SHP77 (cell line): Measurements from ENCODE around the gene PAM.
"Not testable (repeated sequence)": the region's sequence is repeated elsewhere in the genome, so short reads cannot be mapped to it uniquely, and the experiment has no call there.

Experiments used
- DNase-seq, 2 experiments: peaks; one replicate each; lab custom pipeline; 2025; lab: John Stamatoyannopoulos, UW

Gene PAM

DNA sequence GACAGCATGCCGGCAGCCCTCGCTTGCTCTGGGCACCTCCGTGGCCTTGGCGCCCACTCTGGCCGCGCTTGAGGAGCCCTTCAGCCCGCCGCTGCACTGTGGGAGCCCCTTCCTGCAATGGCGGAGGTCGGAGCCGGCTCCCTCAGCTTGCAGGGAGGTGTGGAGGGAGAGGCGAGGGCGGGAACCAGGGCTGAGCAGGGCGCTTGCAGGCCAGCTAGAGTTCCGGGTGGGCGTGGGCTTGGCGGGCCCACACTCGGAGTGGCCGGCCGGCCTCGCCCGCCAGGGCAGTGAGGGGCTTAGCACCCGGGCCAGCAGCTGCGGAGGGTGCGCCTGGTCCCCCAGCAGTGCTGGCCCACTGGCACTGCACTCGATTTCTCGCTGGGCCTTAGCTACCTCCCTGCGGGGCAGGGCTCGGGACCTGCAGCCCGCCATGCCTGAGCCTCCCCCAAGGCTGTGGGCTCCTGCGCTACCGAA lies 3.2 kb upstream of the PAM start:
- DNase-seq, result not testable (repeated sequence)

DNA sequence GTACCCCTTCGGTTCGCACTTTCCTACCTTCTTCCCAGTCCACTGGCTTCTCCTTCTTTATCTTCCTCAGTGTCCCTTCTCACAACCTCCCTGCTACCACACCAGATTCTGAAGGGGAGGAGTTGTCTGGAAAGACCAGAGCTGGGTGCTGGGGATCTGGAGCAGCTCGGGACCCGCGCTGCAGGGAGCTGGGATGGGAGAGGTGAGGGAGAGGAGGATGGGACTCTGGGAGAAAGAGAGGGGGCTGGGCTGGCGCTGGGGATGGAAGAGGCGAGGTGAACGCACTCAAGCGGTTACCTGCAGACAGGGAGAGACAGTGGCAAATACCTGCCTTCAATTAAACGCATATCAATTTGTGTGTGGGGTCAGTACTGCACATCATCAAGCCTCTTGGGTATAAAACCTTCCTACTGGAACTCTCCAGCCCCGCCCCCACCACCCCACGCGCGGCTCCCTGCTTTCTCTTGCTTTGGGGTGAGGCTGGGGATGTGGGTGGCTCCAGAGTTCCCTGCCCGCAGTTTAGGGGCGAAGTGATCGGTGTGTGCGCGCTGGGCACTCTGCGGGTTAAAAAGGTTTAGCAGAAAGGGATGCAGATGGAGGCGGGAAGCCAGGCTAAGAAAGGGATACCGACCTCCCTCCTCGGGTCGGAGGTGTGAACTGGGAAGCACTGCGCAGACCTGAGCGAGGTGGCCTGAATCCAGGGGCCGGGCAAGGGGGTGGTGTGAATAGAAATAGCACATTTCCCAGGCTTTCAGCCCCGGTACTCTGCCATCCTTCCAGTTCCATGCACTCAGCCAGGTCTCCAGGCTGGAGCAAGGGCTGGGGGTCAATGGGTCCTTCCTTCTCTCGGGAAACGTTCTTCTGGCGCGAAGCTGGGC lies 977 bp upstream of the PAM start:
- peak in 1 of 2 experiments; percentile 35 for DNase-seq

DNA sequence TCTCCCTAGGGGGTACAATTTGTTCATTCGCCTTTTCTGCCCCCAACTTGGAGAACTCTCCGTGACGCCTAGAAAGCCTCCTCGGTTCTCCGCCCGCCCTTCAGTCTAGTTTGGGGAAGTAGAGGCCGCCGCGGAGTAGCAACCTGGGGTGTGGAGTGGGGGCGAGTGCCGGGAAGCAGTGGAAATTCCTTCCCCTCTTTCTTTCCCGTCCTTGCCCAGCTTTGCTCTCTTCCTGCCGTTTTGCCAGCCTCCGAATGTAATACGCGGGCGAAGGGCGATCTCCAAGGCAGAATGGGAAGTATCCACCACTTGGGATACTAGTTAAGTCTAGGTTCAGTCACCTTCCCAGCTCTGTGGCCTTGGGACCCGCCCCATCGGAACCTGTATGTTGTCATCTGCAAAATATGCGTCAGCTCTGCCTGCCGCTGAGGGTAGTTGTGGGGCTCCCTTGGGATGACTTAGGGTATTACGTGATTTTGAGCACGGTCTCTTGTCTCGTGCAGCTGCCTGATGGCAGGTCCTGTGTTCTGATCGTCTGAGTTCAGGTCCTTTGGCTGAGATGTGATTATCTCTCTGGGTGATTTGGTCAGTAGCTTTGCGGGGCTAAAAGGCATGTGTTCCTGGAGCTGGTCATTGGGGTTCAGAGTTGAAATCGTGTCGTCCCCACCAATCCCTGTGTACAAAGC lies 724 bp downstream of the PAM start:
- peak; percentile 50 to 68 for DNase-seq

DNA sequence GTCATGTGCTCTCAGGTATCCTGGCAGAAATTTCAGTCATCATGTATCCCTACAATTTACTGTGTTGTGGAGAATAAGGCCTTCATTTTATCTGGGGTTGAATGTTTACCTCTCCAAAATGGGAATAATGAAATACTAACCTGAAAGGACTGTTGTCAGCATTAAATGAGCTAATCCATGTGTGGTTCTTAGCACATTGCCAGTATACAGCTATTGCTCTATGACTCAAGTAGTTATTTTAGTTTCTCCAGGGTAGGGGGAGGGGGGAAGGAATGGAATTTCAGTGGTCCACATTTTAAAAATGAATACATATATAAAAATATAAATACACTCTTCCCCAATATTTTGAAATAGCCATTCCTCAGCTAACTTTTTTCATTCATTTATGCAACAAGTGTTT lies 3.5 kb downstream of the PAM start:
- DNase-seq, result no peak

DNA sequence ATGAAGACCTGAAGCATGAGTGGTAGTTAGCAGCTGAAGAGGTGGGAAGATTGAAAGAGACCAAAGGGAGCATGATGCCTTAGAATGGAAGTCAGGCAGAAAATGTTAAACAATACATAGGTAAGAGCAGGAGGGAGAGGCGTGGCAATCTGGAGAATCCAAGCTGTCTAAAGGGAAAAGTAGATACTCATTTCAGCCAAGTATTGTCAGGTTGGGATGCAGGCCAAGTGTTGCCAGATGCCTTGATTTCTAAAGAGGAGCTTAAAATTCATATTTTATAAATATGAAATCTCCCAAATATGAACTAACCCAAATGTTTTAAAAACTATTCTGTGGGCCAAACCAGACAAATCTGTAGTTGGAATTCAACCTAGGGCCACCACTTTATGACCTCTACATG lies 4.2 kb downstream of the PAM start:
- DNase-seq, result no peak

DNA sequence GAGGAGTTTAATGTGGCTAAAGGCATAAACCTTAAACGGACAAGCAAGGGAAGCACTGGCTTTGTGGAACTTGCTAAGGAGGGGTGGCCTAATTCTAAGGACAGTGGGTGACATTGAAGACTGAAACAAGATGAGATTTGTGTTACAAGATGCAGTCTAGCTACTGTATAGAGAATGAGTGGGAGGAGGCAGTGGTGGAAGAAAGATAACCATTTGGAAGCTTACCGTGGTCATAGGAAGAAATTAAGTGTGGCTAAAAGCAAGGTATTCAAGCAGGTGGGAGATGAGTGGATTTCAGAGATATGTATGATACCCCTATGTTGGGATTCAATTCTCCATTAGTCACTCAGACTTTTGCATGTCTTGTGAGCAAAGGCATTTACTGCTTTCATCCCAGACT lies 4.6 kb downstream of the PAM start:
- DNase-seq, result no peak

DNA sequence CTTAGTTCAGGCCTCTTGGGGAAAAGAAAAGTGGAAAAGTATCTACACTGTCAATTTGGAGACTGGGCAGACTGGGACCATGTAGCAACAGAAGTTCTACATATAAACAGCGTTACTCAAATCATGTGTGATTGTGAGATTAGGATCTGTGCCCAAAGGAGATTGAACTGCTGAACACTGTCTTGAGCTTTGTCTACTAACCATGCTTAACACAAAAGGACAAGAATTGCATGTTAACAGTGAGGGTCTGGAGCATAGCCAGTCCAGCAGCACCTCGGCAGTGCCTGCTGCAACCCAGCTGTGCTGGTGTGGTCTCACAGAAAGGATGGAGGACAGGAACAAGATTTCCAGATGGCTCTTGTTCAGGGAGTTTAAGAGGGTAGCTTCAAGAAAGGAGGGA lies 5.7 kb downstream of the PAM start:
- peak in 1 of 2 experiments; percentile 47 for DNase-seq

DNA sequence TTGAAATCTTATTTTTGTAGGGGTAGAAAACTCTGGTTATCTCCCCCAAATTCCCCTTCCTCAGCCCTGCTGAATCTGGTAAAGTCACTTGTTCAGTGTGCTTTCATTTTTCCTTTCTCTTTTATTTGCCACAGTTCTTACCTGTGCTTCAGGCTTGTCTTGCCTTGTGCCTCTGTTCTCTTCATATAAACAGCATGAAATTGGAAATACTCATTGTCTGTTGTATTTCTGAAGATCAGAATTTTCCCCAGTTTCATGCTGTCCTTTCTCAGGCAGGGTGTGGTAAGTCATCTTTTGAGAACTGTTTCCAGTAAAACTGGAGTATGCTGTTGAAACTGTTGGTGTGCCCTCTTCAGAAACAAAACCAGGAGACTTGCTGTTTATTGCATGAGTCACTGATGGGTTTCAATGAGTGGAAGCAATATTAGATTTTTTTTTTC lies 7.0 kb downstream of the PAM start:
- DNase-seq, result no peak

DNA sequence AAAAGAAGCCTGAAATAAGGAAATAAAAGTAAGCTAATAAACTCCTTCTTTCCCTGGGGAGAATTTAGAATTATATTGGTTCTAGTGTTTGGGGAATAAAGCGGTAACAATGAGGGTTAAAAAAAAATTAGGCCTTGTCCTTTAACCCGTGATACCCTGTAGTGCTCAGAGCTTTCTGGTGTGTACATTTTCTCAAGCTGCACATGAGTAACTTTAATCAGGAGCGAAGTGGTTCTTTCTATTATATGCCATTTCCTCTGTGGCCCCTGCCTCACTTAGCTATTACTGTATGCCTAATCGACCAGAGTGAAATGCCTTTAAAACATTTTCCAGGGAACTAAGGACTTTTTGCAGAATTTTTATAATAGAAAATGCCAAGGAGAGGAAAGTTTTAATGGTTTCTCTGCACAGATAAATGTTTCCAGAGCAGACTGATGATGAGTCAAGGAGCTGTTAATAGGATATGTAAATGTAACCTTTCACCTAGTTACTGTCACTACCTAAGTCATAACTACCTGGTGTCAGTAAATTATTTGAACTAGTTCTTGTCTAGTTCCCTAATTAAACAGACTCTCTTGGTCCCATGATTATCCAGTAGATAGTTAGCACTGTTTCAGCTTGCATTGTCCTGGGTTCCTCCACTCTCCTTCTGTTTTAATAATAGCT lies 7.6 kb downstream of the PAM start:
- no peak for DNase-seq

DNA sequence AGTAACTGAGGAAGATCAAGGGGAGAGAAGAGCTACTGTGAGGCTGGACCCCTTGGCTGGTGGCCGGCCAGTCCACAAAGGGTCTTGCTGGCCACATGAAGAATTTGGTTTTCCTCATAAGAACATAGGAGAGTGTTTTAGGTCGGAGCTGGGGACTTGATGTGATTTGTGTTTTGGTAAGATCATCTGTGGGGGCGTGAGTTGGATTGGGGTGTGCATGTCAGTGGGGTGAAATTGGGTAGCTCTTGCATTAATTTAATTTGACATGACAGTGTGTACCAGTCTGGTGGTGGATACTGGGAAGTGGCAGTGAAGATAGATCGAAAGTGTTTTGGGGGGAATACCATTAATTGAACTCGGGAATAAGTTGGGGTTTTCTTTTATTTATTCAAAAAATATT lies 8.6 kb downstream of the PAM start:
- DNase-seq, result no peak

DNA sequence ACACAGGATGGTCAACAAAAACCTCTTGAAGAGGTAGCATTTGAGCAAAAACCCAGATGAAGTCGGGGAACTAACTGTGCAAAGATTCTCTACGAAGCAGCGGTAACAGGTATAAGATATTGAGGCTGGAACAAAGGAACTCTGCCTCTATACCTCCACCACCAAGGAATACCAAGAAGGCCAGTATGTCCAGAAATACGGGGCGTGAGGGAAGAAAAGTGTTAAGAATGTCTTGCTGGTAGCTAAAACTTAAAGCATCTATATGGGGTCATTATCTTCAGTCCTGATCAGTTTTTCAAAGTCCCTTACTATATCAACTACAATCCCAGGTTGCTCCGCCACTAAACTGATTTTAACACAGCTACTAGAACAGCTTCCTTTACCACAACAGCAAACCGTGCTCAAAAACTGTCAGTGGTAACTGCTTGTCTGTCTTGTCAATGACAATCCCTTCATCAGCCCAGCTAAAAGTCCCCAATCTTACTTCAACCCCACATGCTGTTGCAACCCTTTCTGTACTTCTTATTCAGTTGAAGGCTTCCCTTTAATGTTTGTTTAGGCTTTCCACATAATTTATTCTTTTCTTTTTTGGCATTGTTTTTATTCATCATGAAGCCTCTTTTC lies 9.4 kb downstream of the PAM start:
- no peak for DNase-seq

DNA sequence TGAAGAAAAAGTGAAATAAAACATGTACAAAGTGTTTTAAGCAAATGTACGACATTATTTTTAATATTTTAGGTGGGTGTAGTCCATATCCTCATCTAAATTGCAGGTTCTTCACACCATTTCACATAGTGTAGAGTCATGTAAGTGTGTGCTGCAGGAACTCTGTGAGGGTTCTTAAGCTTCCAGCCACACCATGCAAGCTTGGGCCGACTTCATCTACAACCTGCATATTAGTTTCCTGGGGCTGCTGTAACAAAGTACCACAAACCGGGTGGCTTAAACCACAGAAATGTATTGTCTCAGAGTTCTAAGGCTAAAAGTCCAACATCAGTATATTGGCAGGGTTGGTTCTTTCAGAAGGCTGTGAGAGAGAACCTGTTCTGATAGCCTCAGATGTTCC lies 10.2 kb downstream of the PAM start:
- DNase-seq, result no peak

DNA sequence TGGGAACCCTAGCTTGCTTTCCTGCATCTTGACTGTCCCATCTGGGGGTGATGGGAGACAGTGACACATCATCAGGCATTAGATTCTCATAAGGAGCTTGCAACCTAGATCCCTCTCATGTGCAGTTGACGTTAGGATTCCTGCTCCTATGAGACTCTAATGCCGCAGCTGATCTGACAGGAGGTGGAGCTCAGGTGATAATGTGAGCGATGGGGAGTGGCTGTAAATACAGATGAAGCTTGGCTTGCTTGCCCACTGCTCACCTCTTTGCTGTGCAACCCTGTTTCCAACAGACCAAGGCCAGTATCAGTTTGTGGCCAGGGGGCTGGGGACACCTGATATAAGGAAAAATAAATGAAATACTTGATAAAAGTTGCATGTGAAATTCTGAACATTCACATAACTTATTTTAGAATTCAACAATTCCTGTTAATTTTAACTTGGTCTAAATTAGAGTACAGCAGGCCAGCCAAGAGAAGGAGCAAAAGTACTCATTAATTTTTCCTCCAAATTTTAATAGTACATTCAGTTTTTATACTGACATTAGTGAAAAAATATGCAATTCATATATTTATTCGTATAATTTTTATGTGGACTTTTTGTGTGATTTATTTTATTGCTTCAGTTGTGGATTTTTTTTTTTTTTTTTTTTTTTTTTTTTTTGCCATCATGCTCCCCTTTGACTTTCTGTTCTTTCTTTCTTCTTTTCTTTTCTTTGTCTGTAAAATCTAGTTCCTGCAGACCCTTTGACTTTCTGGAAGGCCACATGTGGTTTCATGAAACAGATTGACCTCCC lies 11.4 kb downstream of the PAM start:
- DNase-seq, result no peak

DNA sequence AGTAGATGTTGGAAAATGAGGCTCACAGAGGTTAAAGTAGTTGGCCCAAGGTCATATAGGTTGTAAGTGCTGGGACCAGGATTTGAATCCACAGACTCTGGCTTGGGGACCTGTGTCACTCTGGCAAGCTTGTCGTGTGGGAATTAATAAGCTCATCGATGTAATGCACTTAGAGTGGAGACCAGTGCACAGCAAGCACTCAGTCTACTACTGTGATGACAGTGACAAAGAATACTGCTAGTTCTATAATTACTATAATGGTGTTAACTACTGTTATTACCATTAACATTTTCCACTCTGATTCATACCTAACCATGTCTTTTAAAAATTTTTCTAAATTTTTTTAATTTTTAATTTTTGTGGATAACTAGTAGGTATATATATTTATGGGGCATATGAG lies 12.8 kb downstream of the PAM start:
- DNase-seq, result no peak

DNA sequence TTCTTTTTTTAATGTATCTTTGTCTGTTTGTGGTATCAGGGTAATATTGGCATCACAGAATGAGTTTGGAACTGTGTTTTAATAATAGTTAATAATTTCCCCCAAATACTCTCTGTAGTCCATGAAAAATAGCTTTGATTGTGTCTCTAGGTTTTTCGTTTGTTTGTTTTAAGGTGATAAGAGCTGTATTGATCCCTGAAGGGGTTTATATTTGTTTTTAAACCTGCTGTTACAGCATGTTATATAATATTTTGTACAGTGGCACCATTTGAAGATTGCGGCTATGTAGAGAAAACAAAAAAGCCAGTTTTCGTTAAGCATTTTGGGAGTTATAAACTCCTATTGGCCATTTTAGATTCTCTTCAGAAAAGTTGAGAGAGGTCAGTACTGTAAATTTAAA lies 15.7 kb downstream of the PAM start:
- no peak for DNase-seq

DNA sequence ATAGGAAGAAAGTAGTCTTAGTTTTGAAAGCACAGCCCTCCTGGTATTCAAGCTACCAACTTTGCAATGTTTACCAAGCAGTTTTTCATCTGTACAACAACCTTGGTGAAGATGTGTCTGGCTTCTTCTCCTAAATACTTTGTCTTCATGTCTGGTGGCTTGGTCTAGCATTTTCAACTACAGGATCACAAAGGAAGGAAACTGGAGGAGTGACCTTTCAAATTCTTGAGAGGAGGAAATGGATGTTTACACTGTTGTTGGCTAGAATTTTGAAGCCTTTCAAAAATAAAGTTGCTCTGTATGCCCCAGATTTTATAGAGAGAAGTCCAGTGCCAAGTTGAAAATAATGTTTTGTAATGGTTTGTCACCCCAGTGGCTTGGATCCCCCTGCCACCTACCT lies 16.3 kb downstream of the PAM start:
- no peak for DNase-seq

DNA sequence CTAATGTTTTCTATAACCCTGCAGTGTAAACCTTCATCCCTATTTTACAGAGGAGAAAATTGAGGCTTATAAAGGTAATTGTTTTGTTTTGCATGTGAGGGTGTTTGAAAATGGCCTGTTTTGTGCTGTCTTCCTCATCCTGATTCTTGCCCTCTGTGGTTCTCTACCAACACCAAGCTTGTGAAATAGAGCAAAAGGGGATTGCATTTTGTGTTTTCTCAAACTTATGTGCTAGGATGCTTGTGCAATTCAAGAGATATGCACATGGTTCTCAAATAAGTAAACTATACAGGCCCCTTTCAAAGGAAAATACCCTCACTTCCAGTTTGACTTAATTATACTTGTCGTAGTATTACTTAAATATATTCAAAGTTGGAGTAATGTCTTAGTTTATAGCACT lies 17.2 kb downstream of the PAM start:
- DNase-seq, result no peak

DNA sequence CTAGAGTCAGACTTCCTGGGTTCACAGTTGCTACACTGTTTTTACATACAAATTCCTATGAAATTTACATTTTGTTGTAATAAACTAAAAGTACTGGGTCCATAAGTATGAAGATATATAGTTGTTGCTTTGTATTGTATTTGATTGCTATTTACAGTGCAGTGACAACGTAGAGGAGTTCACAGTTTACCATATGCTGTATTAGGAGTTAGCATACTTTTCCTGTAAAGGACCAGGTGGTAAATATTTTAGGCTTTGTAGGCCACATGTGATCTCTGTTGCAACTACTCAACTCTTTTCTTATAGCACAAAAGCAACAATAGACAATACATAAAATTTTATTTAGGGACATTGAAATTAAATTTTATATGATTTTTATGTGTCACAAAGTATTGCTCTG lies 18.0 kb downstream of the PAM start:
- no peak for DNase-seq

DNA sequence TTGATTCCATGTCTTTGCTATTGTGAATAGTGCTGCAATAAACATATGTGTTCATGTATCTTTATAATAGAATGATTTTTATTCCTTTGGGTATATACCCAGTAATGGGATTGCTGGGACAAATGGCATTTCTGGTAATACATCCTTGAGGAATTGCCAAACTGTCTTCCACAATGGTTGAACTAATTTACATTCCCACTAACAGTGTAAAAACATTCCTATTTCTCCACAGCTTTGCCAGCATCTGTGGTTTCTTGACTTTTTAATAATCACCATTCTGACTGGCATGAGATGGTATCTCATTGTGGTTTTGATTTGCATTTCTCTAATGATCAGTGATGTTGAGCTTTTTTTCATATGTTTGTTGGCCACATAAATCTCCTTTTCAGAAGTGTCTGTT lies 20.7 kb downstream of the PAM start:
- DNase-seq, result not testable (repeated sequence)

DNA sequence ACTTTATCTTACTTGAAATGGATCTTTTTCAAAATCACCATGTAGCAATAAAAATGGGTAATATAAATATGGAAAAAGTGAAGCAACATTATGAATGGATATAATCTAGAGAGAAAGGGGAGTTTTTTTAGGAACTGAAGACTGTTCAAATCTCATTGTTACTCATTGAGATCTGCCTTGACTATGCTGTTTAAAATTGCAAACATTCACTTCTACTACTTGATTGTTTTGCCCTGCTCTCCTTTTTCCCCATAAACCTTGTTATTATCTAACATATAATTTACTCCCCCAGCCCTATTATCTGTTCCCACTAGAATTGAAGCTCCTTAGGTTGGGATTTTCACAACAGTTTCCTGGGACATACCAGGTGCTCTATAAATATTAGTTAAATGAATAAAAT lies 22.0 kb downstream of the PAM start:
- no peak for DNase-seq

DNA sequence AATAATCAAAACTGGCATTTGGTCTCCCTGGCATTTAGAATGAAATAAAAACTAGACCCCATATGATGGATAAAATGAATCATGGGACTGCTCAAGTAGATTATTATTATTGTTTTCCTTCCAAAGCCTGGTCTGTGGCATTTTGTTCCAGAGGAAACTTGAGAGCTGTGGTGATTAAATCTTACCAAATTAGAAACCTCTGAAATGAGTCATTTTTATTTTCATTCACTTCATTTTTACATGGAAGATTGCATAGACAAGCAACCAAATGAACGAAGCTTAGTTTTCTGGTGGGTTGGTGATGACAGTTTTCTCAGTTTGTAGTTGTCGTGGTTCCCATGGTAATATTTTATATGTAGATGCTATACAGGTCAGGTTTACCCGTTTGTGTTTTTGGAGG lies 23.4 kb downstream of the PAM start:
- no peak for DNase-seq

DNA sequence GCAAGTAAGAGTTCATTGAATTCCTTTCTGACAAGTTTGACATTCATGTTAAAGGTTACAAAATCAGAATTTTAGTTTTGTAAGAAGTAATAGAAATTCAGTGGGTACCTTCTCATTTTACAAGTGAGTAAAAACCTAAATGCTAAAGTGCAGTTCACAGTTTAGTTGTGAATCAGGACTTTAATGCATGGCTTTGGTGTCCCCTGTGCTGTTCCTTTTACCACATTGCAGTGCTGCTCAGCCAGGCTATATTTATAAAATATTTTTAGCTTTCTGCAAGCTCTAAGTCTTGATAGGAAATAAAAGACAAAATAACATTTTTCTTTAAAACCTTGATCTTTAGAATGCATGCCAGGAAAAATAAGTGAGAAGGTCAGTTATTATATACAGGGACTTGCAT lies 26.3 kb downstream of the PAM start:
- DNase-seq, result no peak
